MG63 (cell line): ENCODE measurements around the gene RHBDD3. TPM values are rescaled to one million over a fixed set of nuclear protein-coding genes. Genes with fewer than 3 reads are reported as not detected.
A peak's percentile ranks its signal among the peaks of the same experiment; 100 is the strongest.

Source experiments
- DNase-seq: peaks from one replicate; pipeline ENCODE4 v3.0.0-alpha.2; 2020
- H3K27me3 ChIP-seq: fragments of 250-450 bp; sonication (Bioruptor Pico); 2 replicates; pipeline ENCODE4 v1.5.1; 2020; ENCODE audit warnings: mild to moderate bottlenecking, moderate library complexity
- H3K36me3 ChIP-seq: fragments of 250-450 bp; sonication (Bioruptor Pico); 2 replicates; pipeline ENCODE4 v1.5.1; 2020; ENCODE audit warnings: mild to moderate bottlenecking, moderate library complexity
- H3K4me3 ChIP-seq: fragments of 250-450 bp; sonication (Bioruptor Pico); 2 replicates; pipeline ENCODE4 v1.5.1; 2020; ENCODE audit warnings: mild to moderate bottlenecking, moderate library complexity
- H3K9me3 ChIP-seq: fragments of 250-450 bp; sonication (Bioruptor Pico); 2 replicates; pipeline ENCODE4 v1.5.1; 2020; ENCODE audit warnings: mild to moderate bottlenecking, moderate library complexity
- total RNA-seq: library from RNA; depleted of rRNA; stranded (reverse); fragments of >200 nt; shearing (Covaris generic); gene quantifications from 2 replicates; pipeline ENCODE4 v1.2.3, GENCODE V29; 2014; ENCODE audit warnings: low replicate concordance; rRNA removed

Gene RHBDD3
- total RNA-seq: 18.3 and 46.7 TPM in 2 replicates

DNA sequence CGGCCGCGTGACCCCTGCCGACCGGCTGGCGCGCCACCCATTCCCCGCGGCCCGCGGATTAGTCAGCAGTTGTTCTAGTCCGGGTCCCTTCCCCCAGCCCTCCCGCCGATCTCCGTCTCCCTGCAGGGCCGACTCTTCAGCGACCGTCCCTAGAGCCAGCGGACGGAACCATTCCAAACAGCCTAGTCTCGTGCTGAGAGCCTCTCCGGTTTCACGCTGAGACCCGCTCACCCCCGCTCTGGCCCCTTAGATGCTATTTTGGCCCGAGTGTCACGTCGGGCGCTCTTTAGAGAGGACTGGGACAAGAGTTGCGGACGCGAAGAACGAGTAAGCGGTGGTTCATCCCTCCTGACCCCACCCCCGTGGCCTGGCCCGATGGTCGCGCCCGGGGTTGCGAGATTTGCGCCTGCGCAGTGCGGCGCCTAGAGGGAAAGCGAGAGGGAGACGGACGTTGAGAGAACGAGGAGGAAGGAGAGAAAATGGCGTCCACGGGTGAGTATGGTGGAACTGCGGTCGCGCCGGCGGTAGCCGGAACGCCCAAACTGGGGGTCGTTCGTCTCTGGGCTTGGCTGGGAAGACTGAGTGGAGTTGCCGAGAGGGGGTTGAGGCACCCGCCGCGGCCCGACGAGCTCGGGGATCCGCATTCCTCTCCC, at the start of gene RHBDD3, which contains the start of gene EWSR1:
TSS of gene RHBDD3 (minus strand) at position 124 of the 653 bp plus-strand sequence. CDS start 2,355 bp downstream, outside the sequence.
TSS of gene EWSR1 (plus strand) at position 411 of the 653 bp plus-strand sequence. CDS start at position 480, 69 bp downstream.
- no peaks in the 10 kb centered on the region for H3K9me3 ChIP-seq
- no peaks in the 10 kb centered on the region for H3K27me3 ChIP-seq
- peak; percentile 98 for DNase-seq
- peaks cover 70% of the 10 kb centered on the region for H3K36me3 ChIP-seq
- H3K4me3 ChIP-seq: peak within 1 kb of the TSS; percentile 88

DNA sequence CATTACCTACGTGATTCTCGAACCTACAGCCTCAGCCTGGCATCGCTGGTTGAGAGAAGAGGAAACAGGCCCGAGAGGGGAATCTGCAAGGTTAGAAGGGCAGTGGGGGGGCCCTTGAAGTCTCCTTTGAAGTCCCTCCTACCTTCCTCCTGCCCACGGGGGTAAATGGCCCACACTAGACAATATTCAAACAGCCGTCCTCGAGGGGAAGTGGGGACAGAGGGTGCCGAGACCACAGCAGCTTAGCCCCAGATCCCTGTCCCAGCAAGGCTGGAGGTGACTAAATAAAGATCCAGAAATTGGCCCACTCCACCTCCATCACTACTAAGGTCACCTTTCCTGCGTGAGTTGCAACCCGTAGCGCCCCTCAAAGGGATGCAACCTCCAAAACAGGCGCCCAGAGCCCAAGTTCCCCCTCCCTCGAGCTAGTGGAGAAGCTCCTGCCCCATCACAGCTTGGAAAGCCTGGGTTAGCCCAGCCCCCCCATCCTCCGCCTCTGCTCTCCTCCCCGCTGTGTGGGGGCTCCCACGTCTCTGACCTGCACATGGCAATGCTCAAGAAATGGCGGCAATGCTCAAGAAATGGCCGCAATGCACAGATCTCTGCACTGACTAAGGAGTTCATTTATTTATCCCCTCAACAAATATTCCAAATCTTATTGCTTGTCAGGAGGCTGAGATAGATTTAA, 48.5 kb upstream of the RHBDD3 start:
- Histone ChIP-seq H3K36me3 (peaks cover 8% of the 10 kb centered on the region), H3K9me3 (no peaks in the 10 kb centered on the region), H3K4me3 (no peak overlapping the region), H3K27me3 (peaks cover 5% of the 10 kb centered on the region; the same call in 1 of the 2 replicates)
- DNase-seq: no peak

DNA sequence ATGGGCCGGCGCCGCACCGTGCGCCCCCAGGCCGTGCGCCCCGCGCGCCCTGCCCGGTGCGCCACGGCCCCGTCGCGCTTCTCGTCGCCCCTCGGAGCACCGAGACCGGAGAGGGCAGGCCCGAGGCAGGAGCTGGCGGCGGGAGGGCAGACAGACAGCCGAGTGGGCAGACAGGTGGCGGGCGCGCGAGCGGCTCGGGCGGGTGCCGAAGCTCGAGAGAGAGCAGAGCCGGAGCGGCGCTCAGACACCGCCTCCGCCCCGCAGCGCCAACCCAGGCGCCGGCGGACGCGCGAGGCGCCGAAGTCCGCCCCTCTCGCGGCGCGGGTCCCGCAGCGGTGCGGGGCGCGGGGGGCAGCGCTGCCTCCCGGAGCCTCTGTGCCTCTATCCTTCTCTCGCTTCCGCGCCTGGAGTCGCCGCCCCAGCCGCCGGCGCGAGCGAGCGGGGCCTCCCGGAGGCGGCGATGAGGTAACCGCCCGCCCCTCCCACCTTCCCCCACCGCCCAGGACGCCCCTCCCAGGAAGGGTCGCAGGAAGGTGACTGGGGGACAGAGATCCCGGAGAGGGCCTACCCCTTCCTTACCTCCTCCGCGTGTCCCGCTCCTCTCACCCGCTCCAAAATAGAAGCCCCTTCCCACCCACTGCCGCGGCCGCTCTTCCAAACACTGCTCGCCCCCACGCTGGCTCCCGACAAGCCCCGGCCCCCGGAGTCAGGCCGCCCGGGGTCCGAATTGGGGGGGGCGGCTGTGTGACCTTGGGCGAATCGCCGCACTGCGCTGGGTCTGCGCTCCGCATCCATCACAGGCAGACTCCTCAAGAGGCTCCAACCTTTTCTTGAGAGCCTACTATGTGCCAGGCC, 47.7 kb upstream of the RHBDD3 start, which contains the start of gene RASL10A:
TSS of gene RASL10A (minus strand) at position 412 of the 855 bp plus-strand sequence. CDS start 451 bp downstream, outside the sequence.
- no peak within 1 kb of the TSS for H3K4me3 ChIP-seq
- peaks cover 11% of the 10 kb centered on the region for H3K36me3 ChIP-seq
- H3K27me3 ChIP-seq: peaks cover 5% of the 10 kb centered on the region; the same call in 1 of the 2 replicates
- H3K9me3 ChIP-seq: no peaks in the 10 kb centered on the region
- no peak for DNase-seq

DNA sequence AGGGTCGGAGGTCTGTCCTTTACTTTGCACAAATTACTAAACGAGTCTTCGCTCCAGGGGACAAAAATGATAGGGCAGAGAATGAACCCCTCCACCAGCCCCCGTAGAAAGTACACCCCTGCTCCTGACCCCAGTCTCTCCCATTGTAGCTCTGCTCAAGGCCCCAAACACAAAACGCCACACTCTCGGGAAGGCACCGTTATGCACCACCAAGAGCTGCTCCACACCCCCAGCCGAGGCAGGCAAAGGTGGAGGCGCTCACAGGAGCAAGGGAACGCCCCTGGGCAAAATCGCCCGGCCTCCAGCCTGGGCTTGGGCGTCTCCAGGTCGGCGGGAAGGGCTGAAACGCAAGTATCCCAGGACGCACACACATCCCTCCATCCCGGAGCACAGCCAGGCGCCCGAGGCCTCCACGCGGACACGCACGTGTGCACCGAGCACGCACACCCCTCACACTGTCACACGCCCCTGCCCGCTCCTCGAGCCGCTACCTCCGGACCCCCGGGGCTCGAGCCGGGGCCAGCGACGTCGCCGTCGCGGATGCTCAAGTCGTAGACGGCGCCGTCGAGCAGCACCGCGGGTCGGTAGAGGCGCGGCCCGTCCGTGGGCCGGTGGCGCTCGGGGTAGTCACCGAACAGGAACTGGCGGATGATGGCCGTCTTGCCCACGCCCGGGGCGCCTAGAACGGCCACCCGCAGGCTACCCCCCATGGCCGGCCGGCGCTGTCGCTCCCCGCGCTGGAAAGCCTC, 46.9 kb upstream of the RHBDD3 start:
- Histone ChIP-seq H3K4me3 (no peak overlapping the region), H3K27me3 (peaks cover 5% of the 10 kb centered on the region; the same call in 1 of the 2 replicates), H3K9me3 (no peaks in the 10 kb centered on the region), H3K36me3 (peaks cover 11% of the 10 kb centered on the region)
- no peak for DNase-seq

DNA sequence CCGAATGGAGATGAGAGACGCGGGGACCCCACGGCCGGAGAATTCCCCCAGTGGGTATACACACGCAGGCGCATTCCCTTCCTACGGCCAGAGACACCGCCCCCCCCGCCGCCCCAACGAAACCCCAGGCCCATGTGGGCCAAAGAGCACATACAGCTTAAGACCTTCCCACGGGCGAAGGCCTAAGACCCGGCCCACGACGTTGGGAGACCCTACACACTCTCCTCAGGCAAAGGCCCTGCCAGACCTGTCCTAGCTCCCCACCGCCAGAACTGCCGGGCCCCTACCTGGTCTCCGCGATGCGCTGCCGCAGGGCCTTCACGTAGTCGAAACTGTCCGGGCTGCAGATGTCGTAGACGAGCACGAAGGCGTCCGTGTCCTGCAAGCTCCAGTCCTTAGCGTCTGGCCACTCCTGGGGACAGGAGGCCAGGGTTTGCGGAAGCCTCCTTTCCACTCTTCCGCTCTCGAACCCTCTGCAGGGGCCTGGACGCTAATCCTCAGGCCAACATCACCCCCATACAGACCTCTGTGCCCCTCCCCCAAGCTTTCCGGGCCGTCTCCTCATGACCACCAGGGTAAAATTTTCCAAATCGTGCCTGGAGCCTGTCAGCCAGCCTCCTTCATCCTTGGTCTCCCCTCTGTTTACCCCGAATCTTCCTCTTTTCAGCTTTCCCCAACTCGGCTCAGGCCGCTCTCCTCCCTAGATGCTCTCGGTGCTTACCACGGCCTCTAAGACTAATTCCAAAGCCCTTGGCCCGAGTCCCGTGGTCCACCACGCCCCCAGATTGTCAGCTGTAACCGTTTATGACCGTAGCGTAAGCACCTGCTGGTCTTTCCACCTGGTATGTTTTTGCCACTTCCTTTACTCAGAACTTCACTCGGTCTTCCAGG, 46.0 kb upstream of the RHBDD3 start:
- peaks cover 5% of the 10 kb centered on the region; the same call in 1 of the 2 replicates for H3K27me3 ChIP-seq
- H3K9me3 ChIP-seq: no peaks in the 10 kb centered on the region
- DNase-seq: no peak
- peaks cover 11% of the 10 kb centered on the region for H3K36me3 ChIP-seq
- H3K4me3 ChIP-seq: no peak overlapping the region

DNA sequence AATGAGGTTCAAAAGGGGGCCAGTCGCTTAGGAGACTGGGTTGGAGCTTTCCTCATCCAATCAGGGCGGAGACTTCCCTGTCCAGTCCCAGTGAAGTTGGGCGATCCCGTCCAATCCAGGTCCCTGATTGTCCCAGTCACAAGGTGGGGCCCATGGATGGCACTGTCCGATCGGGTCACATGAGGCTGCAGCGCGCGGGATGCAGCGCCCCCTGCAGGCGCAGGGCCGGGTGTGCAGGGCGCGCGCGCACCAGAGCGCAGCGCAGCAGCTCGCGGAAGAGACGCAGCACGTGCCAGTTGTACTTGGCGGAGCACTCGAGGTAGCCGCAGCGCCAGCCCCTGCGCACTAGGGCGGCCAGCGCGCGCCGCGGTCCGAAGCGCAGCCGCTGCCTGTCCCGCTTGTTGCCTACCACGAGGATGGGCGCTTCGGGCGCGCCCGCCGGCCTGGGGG, 45.4 kb upstream of the RHBDD3 start:
- DNase-seq: no peak
- no peaks in the 10 kb centered on the region for H3K9me3 ChIP-seq
- no peak overlapping the region for H3K4me3 ChIP-seq
- peaks cover 14% of the 10 kb centered on the region for H3K36me3 ChIP-seq
- peaks cover 5% of the 10 kb centered on the region; the same call in 1 of the 2 replicates for H3K27me3 ChIP-seq

DNA sequence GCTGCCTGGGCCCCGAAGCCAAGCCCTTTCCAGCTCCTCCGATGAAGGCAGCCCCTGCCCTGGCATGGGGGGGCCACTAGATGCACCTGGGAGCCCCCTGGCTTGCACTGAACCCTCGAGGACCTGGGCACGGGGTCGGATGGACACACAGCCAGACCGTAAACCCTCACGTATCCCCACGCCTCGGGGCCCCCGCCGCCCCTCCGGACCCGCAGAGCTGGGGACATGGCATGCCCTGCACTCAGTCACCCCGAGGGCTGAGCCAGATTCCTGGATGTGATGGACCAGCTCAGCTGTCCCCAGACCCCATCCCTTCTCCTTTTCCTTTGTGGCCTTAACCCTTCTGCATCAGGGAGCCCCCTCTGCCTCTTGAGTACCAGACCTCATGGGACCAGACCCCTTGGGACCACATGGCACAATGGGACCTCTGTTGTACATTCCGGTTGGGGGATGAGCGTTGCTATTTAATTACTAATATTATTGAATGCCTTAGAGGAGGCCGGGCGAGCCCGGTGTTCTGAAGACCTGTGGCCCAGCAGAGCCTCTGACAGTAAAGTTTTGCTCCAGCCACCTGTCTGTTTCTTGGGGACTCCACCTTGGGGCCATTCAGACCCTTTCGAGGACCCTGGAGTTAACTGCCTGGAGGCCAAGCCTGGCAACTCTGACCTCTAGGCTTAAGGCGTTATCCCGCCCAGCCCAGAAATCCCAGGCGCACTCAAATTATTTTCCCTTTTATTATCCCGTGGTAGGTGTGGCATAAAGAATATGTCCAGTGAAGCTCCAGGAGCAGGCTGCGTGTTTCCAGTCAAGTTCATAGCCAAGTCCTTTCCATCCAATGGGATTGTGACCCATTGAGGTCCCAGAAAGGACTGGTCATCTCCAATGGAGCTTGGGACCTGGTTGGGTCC, 44.7 kb upstream of the RHBDD3 start:
- Histone ChIP-seq H3K27me3 (peaks cover 5% of the 10 kb centered on the region; the same call in 1 of the 2 replicates), H3K9me3 (no peaks in the 10 kb centered on the region), H3K4me3 (no peak overlapping the region), H3K36me3 (peaks cover 14% of the 10 kb centered on the region)
- no peak for DNase-seq

DNA sequence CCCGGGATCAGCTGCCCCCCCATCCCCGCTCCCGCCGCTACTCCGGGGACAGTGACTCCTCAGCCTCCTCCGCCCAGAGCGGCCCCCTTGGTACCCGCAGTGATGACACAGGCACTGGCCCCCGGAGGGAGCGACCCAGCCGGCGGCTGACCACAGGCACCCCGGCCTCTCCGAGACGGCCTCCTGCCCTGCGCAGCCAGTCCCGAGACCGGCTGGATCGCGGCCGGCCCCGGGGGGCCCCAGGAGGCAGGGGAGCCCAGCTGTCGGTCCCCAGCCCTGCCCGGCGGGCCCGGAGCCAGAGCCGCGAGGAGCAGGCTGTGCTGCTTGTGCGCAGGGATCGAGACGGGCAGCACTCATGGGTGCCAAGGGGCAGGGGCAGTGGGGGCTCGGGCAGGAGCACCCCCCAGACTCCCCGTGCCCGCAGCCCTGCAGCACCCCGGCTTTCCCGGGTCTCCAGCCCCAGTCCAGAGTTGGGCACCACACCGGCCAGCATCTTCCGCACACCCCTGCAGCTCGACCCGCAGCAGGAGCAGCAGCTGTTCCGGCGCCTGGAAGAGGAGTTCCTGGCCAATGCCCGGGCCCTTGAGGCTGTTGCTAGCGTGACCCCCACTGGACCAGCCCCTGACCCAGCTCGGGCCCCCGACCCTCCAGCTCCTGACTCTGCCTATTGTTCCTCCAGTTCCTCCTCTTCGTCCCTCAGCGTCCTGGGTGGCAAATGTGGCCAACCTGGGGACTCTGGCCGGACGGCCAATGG, 43.9 kb upstream of the RHBDD3 start:
- Histone ChIP-seq H3K9me3 (no peaks in the 10 kb centered on the region), H3K27me3 (peaks cover 5% of the 10 kb centered on the region; the same call in 1 of the 2 replicates), H3K4me3 (no peak overlapping the region), H3K36me3 (peaks cover 14% of the 10 kb centered on the region)
- DNase-seq: no peak

DNA sequence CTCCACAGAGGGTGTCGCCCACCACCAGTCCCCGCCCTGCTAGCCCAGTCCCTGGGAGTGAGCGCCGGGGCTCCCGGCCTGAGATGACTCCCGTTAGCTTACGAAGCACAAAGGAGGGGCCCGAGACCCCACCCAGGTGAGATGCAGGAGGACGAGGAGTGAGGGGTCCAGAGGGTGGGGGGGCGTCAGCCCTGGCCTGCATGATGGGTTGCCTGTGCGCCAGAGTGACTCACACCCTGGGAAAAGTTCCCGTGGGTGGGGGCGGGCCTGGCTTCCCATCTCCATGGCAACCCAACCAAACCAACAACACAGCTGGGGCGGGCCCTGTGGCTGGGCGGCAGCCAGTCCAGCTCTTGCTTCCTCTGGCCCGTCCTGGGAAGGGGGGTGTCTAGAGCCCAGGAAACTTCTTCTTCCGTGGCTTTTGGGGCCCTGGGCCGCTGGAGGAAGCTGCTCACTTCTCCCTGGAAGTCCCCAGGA, 43.1 kb upstream of the RHBDD3 start:
- Histone ChIP-seq H3K9me3 (no peaks in the 10 kb centered on the region), H3K4me3 (no peak overlapping the region), H3K27me3 (peaks cover 5% of the 10 kb centered on the region; the same call in 1 of the 2 replicates), H3K36me3 (peaks cover 14% of the 10 kb centered on the region)
- DNase-seq: peak; percentile 94

DNA sequence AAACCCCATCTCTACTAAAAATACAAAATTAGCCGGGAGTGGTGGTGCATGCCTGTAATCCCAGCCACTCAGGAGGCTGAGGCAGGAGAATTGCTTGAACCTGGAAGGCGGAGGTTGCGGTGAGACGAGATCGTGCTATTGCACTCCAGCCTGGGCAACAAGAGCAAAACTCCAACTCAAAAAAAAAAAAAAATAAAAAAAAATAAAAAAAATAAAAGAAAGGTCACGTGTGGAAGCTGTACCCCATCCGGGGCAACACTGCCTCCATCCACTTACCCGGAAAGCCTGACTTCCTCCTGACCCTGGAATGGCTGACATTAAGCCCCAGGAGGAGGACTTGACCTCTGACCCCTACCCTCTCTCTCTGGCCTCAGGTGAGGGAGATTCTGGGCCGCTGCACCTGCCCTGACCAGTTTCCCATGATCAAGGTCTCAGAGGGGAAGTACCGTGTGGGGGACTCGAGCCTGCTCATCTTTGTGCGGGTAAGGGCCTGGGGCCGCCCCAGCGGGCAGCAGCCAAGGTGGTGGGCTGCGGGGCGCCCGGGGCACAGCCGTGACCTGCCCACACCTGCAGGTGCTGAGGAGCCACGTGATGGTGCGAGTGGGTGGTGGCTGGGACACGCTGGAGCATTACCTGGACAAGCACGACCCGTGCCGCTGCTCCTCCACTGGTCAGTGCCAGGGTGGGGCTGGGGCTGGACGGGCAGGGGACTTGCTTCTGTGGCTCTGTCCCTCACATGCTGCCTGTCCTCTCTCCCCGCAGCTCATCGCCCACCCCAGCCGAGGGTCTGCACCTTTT, 42.5 kb upstream of the RHBDD3 start:
- DNase-seq: no peak
- Histone ChIP-seq H3K27me3 (peaks cover 5% of the 10 kb centered on the region; the same call in 1 of the 2 replicates), H3K36me3 (peaks cover 14% of the 10 kb centered on the region), H3K9me3 (no peaks in the 10 kb centered on the region), H3K4me3 (no peak overlapping the region)

DNA sequence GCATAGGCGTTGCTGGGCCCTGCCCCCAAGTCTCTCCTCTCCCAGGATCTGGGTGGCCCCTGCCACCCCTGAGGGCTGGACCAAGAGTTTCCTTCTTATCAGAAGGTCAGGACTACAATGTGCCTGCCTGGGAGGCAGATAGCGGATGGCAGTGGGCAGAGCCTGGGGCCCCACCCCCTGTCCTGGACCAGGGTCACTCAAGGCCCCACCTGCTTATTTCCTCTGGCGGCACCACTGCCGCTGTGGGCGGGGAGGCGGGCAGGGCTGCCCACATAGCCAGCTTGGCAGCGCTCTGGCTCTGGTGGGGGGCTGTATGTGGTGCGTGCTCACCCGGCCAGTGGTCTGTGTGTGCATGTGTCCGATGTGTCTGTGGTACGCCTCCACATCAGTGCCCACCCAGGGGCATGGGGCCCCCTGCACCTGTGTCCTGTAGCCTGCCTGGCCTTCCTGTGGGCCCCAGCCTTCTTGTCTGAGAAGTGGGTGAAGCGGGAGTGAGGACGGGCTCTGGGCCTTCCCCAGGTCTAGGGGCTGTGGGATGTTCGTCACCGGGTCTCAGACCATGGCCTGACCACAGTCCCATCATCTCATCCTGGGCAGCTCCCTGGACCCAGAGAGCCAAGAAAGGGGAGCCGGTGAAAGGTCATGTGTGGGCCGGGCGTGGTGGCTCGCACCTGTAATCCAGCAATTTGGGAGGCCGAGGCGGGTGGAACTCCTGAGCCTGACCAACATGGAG, 41.7 kb upstream of the RHBDD3 start:
- no peak for DNase-seq
- no peaks in the 10 kb centered on the region; the same call in 1 of the 2 replicates for H3K27me3 ChIP-seq
- H3K4me3 ChIP-seq: no peak overlapping the region
- peaks cover 14% of the 10 kb centered on the region for H3K36me3 ChIP-seq
- H3K9me3 ChIP-seq: no peaks in the 10 kb centered on the region

DNA sequence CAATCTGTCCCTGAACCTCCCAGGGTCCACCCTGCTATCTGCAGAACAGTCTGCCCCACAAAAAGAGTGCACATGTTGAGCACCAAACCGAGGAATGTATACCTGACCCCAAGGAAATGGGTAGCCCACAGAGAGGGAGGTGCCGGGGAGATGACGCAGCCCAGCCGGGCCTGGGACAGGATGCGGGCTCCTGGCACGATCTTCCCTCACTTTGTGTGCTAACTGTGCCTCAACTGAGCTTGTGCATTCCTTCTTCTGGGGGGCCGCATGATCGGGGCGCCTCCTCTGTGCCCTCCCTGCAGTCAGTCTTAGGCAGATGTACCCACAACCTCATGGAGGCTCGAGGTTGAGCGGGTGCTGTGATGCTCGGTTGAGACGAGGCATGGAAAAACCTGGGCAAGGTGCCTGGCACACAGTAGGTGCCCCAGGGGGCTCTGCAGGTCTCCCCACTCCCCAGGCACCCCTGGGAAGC, 41.0 kb upstream of the RHBDD3 start:
- no peak for DNase-seq
- Histone ChIP-seq H3K27me3 (no peaks in the 10 kb centered on the region), H3K4me3 (no peak overlapping the region), H3K9me3 (no peaks in the 10 kb centered on the region), H3K36me3 (peaks cover 14% of the 10 kb centered on the region)
